Measurements from ENCODE around the gene LRTM2.

LRTM2 gene

GRCh38 chr12:1870998-1871917 is 50.9 kb downstream of the LRTM2 start:
- DNase-seq: no peak

GRCh38 chr12:1872001-1872400 is 51.6 kb downstream of the LRTM2 start:
- no peak for DNase-seq

- DNase-seq: no peak
Observed at GRCh38 chr12:1872448-1872847, 52.1 kb downstream of the LRTM2 start.

GRCh38 chr12:1873531-1874510 is 53.5 kb downstream of the LRTM2 start:
- DNase-seq: no peak

- DNase-seq: no peak
Observed at GRCh38 chr12:1875608-1876007, 55.2 kb downstream of the LRTM2 start.

GRCh38 chr12:1876086-1876485 is 55.7 kb downstream of the LRTM2 start:
- DNase-seq: no peak

- no peak for DNase-seq
Observed at GRCh38 chr12:1877169-1877878, 57.0 kb downstream of the LRTM2 start.

GRCh38 chr12:1878214-1878613 is 57.8 kb downstream of the LRTM2 start:
- DNase-seq: no peak

- DNase-seq: no peak
Observed at GRCh38 chr12:1878695-1879094, 58.3 kb downstream of the LRTM2 start.

GRCh38 chr12:1879633-1880032 is 59.3 kb downstream of the LRTM2 start:
- no peak for DNase-seq

GRCh38 chr12:1880153-1880845 is 59.9 kb downstream of the LRTM2 start:
- no peak for DNase-seq

GRCh38 chr12:1880876-1881275 is 60.5 kb downstream of the LRTM2 start:
- DNase-seq: no peak

GRCh38 chr12:1881301-1881700 is 60.9 kb downstream of the LRTM2 start:
- DNase-seq: no peak

GRCh38 chr12:1881936-1882335 is 61.6 kb downstream of the LRTM2 start:
- DNase-seq: no peak

- DNase-seq: no peak
Observed at GRCh38 chr12:1882405-1882804, 62.0 kb downstream of the LRTM2 start.

- no peak for DNase-seq
Observed at GRCh38 chr12:1882850-1883470, 62.6 kb downstream of the LRTM2 start.

- DNase-seq: no peak
Observed at GRCh38 chr12:1883513-1883912, 63.1 kb downstream of the LRTM2 start.

- no peak for DNase-seq
Observed at GRCh38 chr12:1884651-1885050, 64.3 kb downstream of the LRTM2 start.

- DNase-seq: no peak
Observed at GRCh38 chr12:1885082-1885596, 64.8 kb downstream of the LRTM2 start.

- DNase-seq: no peak
Observed at GRCh38 chr12:1885599-1886245, 65.4 kb downstream of the LRTM2 start.

Data from stimulated activated CD4-positive, alpha-beta T cell treated with anti-CD3 and anti-CD28 coated beads, Interleukin-4, amount 100 ng/mL, for 24 hours (primary cell).